ACC112 (cell line): ENCODE results near the gene HPX.

Experiments used
- H2AFZ ChIP-seq: fragments of 200-600 bp; sonication (generic); one replicate; pipeline ENCODE4 v1.6.0; 2017; ENCODE audit warnings: antibody characterized with exemption, low read length; ENCODE audit not compliant: unreplicated experiment
- H3K27ac ChIP-seq: fragments of 200-600 bp; sonication (generic); 2 replicates; pipeline ENCODE4 v1.5.1; 2014; ENCODE audit warnings: low read depth, mild to moderate bottlenecking, antibody characterized with exemption, low read length, moderate library complexity
- H3K27me3 ChIP-seq: fragments of 200-600 bp; sonication (generic); 2 replicates; pipeline ENCODE4 v1.6.1; 2014; ENCODE audit warnings: mild to moderate bottlenecking, antibody characterized with exemption, low read length, moderate library complexity, mixed read lengths; ENCODE audit not compliant: insufficient read depth
- H3K36me3 ChIP-seq: fragments of 200-600 bp; sonication (generic); 2 replicates; pipeline ENCODE4 v1.6.1; 2016; ENCODE audit warnings: mild to moderate bottlenecking, antibody characterized with exemption, low read length, moderate library complexity, mixed read lengths; ENCODE audit not compliant: insufficient read depth
- H3K4me1 ChIP-seq: fragments of 200-600 bp; sonication (generic); one replicate; pipeline ENCODE4 v1.6.1; 2016; ENCODE audit warnings: low read length, mixed read lengths; ENCODE audit not compliant: insufficient read depth, unreplicated experiment, control insufficient read depth
- H3K4me3 ChIP-seq: fragments of 200-600 bp; sonication (generic); 2 replicates; pipeline ENCODE4 v1.5.1; 2014; ENCODE audit warnings: mild to moderate bottlenecking, low read depth, low read length
- H3K79me2 ChIP-seq: fragments of 200-600 bp; sonication (generic); one replicate; pipeline ENCODE4 v1.6.0; 2016; ENCODE audit warnings: low read length; ENCODE audit not compliant: control insufficient read depth, unreplicated experiment, insufficient read depth

The HPX gene

GRCh38 chr11:6438979-6439571 lies 1.7 kb downstream of the HPX start:
- no peaks in the 10 kb centered on the region for H3K4me1 ChIP-seq
- no peak overlapping the region for H3K4me3 ChIP-seq
- H3K27ac ChIP-seq, result no peak overlapping the region
- H3K79me2 ChIP-seq, result no peaks in the 10 kb centered on the region
- no peaks in the 10 kb centered on the region for H3K36me3 ChIP-seq
- no peaks in the 10 kb centered on the region for H3K27me3 ChIP-seq
- peak overlapping the region; percentile 57 for H2AFZ ChIP-seq

GRCh38 chr11:6437993-6438392 lies 2.8 kb downstream of the HPX start:
- Histone ChIP-seq H3K4me1 (no peaks in the 10 kb centered on the region), H3K27ac (no peak overlapping the region), H3K4me3 (no peak overlapping the region), H3K27me3 (no peaks in the 10 kb centered on the region), H2AFZ (no peak overlapping the region), H3K36me3 (no peaks in the 10 kb centered on the region), H3K79me2 (no peaks in the 10 kb centered on the region)

DNA sequence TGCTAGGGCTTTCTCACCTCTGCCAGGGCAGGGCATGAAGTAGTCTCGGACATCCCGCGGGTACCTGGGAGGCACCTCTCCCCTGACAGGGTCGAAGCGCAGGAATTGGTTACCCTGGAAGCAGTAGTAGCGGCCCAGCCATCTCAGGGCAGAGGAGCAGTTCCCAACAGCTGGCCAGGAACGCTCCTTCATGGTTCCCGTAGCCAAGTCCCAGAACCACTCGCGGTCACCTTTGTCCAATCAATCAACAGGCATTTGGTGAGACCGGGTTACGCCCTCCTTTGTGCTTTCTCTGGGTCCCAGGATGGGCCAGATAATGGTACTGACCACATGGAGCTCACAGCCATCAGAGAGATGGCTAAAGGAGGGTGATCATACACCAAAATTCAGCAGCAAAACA lies 3.4 kb downstream of the HPX start:
- Histone ChIP-seq H3K4me1 (peaks cover 5% of the 10 kb centered on the region), H3K4me3 (no peak overlapping the region), H3K27ac (no peak overlapping the region), H3K27me3 (no peaks in the 10 kb centered on the region), H3K79me2 (no peaks in the 10 kb centered on the region), H2AFZ (no peak overlapping the region), H3K36me3 (no peaks in the 10 kb centered on the region)

- Histone ChIP-seq H3K27ac (no peak overlapping the region), H3K79me2 (no peaks in the 10 kb centered on the region), H3K36me3 (no peaks in the 10 kb centered on the region), H3K27me3 (no peaks in the 10 kb centered on the region), H2AFZ (no peak overlapping the region), H3K4me3 (no peak overlapping the region), H3K4me1 (peaks cover 17% of the 10 kb centered on the region)
Measured at GRCh38 chr11:6433998-6434660, 6.7 kb downstream of the HPX start.

- no peaks in the 10 kb centered on the region for H3K79me2 ChIP-seq
- no peak overlapping the region for H3K27ac ChIP-seq
- no peak overlapping the region for H3K4me3 ChIP-seq
- H3K27me3 ChIP-seq, result peaks cover under 1% of the 10 kb centered on the region; the same call in 1 of the 2 replicates
- no peak overlapping the region for H2AFZ ChIP-seq
- H3K36me3 ChIP-seq, result no peaks in the 10 kb centered on the region
- peaks cover 17% of the 10 kb centered on the region for H3K4me1 ChIP-seq
Measured at GRCh38 chr11:6431861-6432260, 8.9 kb downstream of the HPX start.

GRCh38 chr11:6427516-6427915 lies 13.3 kb downstream of the HPX start:
- Histone ChIP-seq H3K36me3 (no peaks in the 10 kb centered on the region), H2AFZ (no peak overlapping the region), H3K4me1 (peaks cover 13% of the 10 kb centered on the region), H3K79me2 (no peaks in the 10 kb centered on the region), H3K4me3 (no peak overlapping the region), H3K27ac (no peak overlapping the region), H3K27me3 (peaks cover 29% of the 10 kb centered on the region)

DNA sequence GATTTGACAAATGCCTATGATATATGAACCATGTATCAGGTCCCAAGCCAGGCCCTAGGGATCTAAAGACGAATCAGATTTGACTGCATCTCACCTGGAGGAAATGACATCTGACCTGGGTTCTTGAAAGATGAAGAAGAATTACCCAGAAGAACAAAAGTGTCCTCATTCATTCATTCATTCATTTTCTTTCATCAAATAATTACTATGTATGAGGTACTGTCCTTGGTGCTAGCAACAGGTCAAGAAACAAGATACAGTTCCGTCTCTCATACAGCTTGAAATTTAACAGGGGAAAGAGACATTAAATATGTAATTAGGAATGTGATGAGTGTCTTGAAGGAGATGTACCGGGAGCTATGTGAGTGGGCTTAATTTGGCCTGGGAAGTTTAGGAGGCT lies 20.1 kb downstream of the HPX start:
- H3K27ac ChIP-seq, result no peak overlapping the region
- H3K27me3 ChIP-seq, result peaks cover 27% of the 10 kb centered on the region
- H3K36me3 ChIP-seq, result no peaks in the 10 kb centered on the region
- H3K4me1 ChIP-seq, result peaks cover 11% of the 10 kb centered on the region
- H3K79me2 ChIP-seq, result no peaks in the 10 kb centered on the region
- H2AFZ ChIP-seq, result no peak overlapping the region
- no peak overlapping the region for H3K4me3 ChIP-seq

- H3K36me3 ChIP-seq, result no peaks in the 10 kb centered on the region
- H3K27me3 ChIP-seq, result peaks cover 21% of the 10 kb centered on the region
- peak within 1 kb of the TSS; percentile 93 for H3K4me3 ChIP-seq
- H3K27ac ChIP-seq, result no peak within 1 kb of the TSS
- H2AFZ ChIP-seq, result peak within 1 kb of the TSS; percentile 95
- peaks cover 3% of the 10 kb centered on the region for H3K79me2 ChIP-seq
- peaks cover 11% of the 10 kb centered on the region for H3K4me1 ChIP-seq
Measured at GRCh38 chr11:6419009-6419631, 21.7 kb downstream of the HPX start, which contains the start of gene APBB1. APBB1 (minus strand) TSS chr11:6419094; CDS start chr11:6411347, 7,747 bp downstream.

GRCh38 chr11:6418557-6419008 lies 22.2 kb downstream of the HPX start:
- H3K79me2 ChIP-seq, result peaks cover 3% of the 10 kb centered on the region
- no peak overlapping the region for H3K27ac ChIP-seq
- peaks cover 16% of the 10 kb centered on the region for H3K27me3 ChIP-seq
- peaks cover 11% of the 10 kb centered on the region for H3K4me1 ChIP-seq
- no peaks in the 10 kb centered on the region for H3K36me3 ChIP-seq
- H2AFZ ChIP-seq, result peak overlapping the region; percentile 95
- peak overlapping the region; percentile 93 for H3K4me3 ChIP-seq

DNA sequence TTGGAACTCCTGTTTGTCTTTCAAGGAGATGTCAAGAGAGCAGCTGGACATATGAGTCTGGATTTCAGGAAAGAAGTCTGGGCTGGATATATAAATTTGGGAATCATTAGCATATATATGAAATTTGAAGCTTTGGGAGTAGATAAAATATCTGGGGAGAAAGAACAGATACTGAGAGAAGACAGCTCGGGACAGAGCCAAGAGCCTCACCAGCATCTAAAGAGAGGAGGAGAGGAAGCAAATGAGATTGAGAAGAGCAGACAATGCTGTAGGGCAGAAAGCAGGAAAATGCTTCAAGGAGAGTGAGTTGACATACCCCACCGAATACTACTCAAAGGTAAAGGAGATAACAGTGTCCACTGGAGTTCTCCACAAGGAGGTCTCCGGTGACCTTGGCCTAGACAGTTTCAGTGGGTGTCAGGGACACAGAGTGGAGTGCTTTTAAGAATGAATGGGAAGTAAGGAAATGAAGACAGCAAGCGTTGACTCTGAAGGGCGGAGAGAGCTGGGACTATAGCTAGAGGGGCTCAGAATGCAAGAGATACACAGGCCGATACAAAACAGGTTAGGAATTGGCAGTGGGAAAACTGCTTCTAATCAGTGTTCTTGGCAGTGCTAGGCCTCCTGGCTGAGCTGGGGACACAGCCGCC lies 22.8 kb downstream of the HPX start:
- H3K27me3 ChIP-seq, result peaks cover 10% of the 10 kb centered on the region
- H3K36me3 ChIP-seq, result no peaks in the 10 kb centered on the region
- peak overlapping the region; percentile 93 for H3K4me3 ChIP-seq
- no peak overlapping the region for H2AFZ ChIP-seq
- no peak overlapping the region for H3K27ac ChIP-seq
- peaks cover 11% of the 10 kb centered on the region for H3K4me1 ChIP-seq
- H3K79me2 ChIP-seq, result peaks cover 3% of the 10 kb centered on the region
